Upper lobe of right lung (tissue), 1 donor: ENCODE results near the gene MAPK1. TPM values are rescaled to one million over a fixed set of nuclear protein-coding genes. Genes with fewer than 3 reads are reported as not detected.
"Not testable (repeated sequence)": the region's sequence is repeated elsewhere in the genome, so short reads cannot be mapped to it uniquely, and the experiment has no call there.

ENCODE experiments used
- ATAC-seq: fragments of 200-7000 bp; cut with Tn5 transposase; one replicate; pipeline ENCODE4 v1.9.1; 2020; ENCODE audit warnings: mild to moderate bottlenecking, moderate library complexity
- DNase-seq: peaks from one replicate; pipeline ENCODE4 v3.0.0-alpha.2; 2020
- H3K27ac ChIP-seq: fragments of 200-600 bp; one replicate; pipeline ENCODE4 v1.8.0; 2022
- H3K27me3 ChIP-seq: fragments of 200-600 bp; one replicate; pipeline ENCODE4 v1.8.0; 2022; ENCODE audit warnings: mild to moderate bottlenecking
- H3K36me3 ChIP-seq: fragments of 200-600 bp; one replicate; pipeline ENCODE4 v1.8.0; 2022
- H3K4me1 ChIP-seq: fragments of 200-600 bp; one replicate; pipeline ENCODE4 v1.8.0; 2022
- H3K4me3 ChIP-seq: fragments of 200-600 bp; one replicate; pipeline ENCODE4 v1.8.0; 2022; ENCODE audit warnings: mild to moderate bottlenecking
- H3K9me3 ChIP-seq: fragments of 200-600 bp; one replicate; pipeline ENCODE4 v1.8.0; 2022
- CTCF ChIP-seq: fragments of 200-600 bp; IDR thresholded peaks from one replicate; pipeline ENCODE4 v1.8.0; 2022; ENCODE audit warnings: antibody characterized with exemption
- intact Hi-C: fragments of 100-400 bp; cut with DNase I; formaldehyde crosslinking; loops from one replicate; pipeline ENCODE4 v1.11.0; 2022
- total RNA-seq: library from RNA; stranded (reverse); fragmentation: NEBNext Ultra II Directional; extraction: Animal tissue kit (Norgen Biotek cat#: 25700); gene quantifications from one replicate; pipeline ENCODE4 v1.2.1, GENCODE V29; 2021
- donor health status: DM: no; HTN: yes; CAD: no; lungs with severe emphysema.

Gene MAPK1
- total RNA-seq, 1 donor from 2014 or later: 134 TPM

DNA sequence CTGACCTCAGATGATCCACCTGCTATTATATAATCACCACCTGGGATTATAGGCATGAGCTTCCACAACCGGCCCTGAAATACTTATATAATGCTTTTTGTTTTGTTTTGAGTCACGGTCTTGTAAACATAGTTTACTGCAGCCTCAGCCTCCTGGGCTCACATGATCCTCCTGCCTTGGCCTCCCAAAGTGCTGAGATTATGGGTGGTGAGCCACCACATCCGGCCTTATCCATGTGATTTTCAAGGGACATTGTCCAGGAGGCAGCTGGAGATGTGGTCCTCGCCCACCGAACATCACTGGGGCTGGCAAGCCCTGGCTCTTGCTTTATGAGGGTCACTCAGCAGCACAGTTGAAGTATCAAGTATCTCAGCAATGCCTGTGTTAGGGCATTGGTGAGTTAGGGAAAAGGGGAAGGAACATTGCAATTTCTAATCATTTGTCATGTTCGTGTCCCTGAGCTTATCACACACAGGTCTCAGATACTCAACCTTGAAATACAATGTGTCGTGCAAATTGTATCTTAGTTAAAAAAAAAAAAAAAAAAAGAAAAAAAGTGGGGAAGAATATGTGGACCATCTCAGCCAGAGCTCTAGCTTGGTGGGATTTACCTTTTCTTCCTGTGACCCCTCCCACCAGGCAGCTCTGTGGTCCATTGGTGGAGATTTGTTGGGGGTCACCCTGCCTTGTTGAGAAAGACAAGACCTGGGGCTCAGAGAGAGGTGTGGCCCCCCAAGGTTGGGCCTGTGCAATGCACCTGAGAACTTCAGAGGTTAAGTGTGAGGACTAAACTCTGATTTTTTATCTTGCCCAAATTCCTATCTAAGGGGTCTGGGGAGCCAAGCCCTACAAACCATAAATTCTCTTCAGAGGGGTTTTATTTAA, 40.4 kb upstream of the MAPK1 start:
- Histone ChIP-seq H3K9me3 (no peaks in the 10 kb centered on the region), H3K4me3 (no peak overlapping the region), H3K27me3 (no peaks in the 10 kb centered on the region), H3K36me3 (no peaks in the 10 kb centered on the region), H3K4me1 (no peaks in the 10 kb centered on the region), H3K27ac (no peak overlapping the region)
- no peak for TF ChIP-seq CTCF
- ATAC-seq (no peak), DNase-seq (no peak)
- intact Hi-C loops: no loop called here

- intact Hi-C loops, ATAC-seq, H3K36me3 ChIP-seq, H3K27ac ChIP-seq, H3K4me1 ChIP-seq, H3K9me3 ChIP-seq, DNase-seq, H3K27me3 ChIP-seq, H3K4me3 ChIP-seq: not testable (repeated sequence)
These were observed 37.8 kb upstream of the MAPK1 start for GRCh38 chr22:21905234-21905633.

- TF ChIP-seq CTCF: no peak
- no peaks in the 10 kb centered on the region for H3K36me3 ChIP-seq
- DNase-seq (no peak), ATAC-seq (no peak)
- no peak overlapping the region for H3K27ac ChIP-seq
- H3K4me1 ChIP-seq: no peaks in the 10 kb centered on the region
- H3K27me3 ChIP-seq: no peaks in the 10 kb centered on the region
- no peak overlapping the region for H3K4me3 ChIP-seq
- intact Hi-C loops: no loop called here
- no peaks in the 10 kb centered on the region for H3K9me3 ChIP-seq
These were observed 36.9 kb upstream of the MAPK1 start for GRCh38 chr22:21904250-21904789.

DNA sequence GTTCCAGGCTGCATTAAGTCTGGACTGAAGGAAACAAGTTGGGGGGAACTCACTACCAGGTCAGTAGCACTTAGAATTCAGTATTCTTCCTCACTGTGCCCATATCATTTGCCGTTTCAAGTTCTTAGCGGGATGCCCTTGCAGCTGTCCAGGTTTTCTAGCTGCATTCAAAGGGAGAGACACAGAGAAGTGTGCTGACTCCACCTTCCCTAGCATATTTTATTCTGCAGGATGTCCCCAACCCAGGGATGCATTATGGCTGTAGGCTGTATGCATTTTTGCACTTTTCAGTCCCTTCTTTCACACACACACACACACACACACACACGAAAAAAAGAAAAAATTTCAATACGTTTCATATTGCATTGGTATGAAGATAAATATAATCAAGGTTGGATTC, 35.8 kb upstream of the MAPK1 start:
- no peak overlapping the region for H3K27ac ChIP-seq
- TF ChIP-seq CTCF: no peak
- H3K4me1 ChIP-seq: no peaks in the 10 kb centered on the region
- no peaks in the 10 kb centered on the region for H3K9me3 ChIP-seq
- H3K4me3 ChIP-seq: no peak overlapping the region
- no peaks in the 10 kb centered on the region for H3K27me3 ChIP-seq
- intact Hi-C loops: no loop called here
- DNase-seq (no peak), ATAC-seq (no peak)
- no peaks in the 10 kb centered on the region for H3K36me3 ChIP-seq

GRCh38 chr22:21902296-21903087, 35.0 kb upstream of the MAPK1 start:
- no peaks in the 10 kb centered on the region for H3K36me3 ChIP-seq
- H3K27ac ChIP-seq: no peak overlapping the region
- H3K27me3 ChIP-seq: no peaks in the 10 kb centered on the region
- no peak for TF ChIP-seq CTCF
- DNase-seq (no peak), ATAC-seq (no peak)
- no peaks in the 10 kb centered on the region for H3K4me1 ChIP-seq
- no peak overlapping the region for H3K4me3 ChIP-seq
- intact Hi-C loops: no loop called here
- no peaks in the 10 kb centered on the region for H3K9me3 ChIP-seq
